ENCODE data around the gene MBNL1.

GRCh38 chr3:152349392-152349791 is 80.7 kb downstream of the MBNL1 start:
- TF ChIP-seq ZNF350 (tag by site-specific recombination; IDR thresholded peaks at IDR 0.05) (no peak), ZBTB7A (tag by site-specific recombination; IDR thresholded peaks at IDR 0.05; ENCODE audit: low read depth) (no peak), YY1 (tag by site-specific recombination; IDR thresholded peaks at IDR 0.05) (no peak)

All from HEK293 (cell line).